Measurements from ENCODE around the gene POM121C.
"Not testable (repeated sequence)": the region's sequence is repeated elsewhere in the genome, so short reads cannot be mapped to it uniquely, and the experiment has no call there.

Gene POM121C

DNA sequence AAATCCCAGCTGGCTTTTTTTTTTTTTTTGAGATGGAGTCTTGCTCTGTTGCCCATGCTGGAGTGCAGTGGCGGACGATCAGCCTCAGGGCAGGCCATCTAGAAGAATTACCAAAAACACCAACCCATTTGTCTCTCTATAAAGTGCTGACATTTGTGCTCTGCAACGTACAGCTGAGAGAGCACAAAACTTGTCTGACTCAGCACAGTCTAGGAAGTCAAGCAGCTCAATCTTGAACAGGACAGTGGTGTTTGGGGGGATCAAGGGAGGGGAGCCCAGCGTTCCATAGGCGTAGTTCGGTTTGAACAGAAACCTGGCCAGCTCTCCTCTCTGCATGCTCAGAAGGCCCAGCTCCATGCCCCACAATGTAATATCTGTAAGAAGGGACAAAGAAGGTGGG is 92.9 kb downstream of the POM121C start:
- not testable (repeated sequence) for DNase-seq (ENCODE audit: low read depth, low spot score)

DNA sequence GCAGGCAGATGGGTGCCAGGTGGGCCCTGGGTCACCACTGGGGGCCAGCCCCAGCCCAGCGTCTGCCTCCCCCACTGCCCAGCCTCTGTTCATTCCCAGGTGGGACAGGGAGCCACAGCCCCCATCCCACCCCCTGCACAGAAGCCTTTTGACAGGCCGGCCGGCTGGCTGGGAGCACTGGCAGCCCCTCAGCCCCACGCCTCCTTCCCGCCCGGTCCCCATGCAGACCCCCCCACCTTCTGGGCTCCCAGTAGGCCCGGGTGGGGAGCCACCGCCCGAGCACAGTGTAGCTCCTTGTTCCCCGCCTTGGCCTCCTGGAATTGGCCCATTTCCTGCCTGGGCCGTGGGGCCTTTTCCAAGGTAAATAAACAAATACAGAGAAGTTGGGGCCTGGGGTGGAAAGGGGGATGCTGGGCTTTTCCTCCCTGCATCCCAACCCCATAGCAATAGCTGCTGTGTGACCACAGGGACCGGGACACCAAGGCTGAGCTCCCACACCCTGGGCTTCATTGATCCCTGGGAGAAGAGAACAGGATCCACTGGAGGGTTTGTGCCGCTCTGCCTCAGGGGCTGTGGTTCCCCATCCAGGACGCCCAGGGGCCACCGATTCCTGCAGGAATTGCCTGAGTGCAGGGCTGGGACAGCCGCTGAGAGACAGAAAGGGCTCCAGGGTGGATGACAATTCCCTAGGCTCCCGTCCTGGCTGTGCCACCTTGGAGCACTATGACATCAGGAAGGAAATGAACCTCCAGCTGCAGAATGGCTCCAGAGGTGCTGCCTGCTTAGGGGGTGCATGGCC is 111.4 kb downstream of the POM121C start:
- not testable (repeated sequence) for DNase-seq (ENCODE audit: low read depth, low spot score)

DNA sequence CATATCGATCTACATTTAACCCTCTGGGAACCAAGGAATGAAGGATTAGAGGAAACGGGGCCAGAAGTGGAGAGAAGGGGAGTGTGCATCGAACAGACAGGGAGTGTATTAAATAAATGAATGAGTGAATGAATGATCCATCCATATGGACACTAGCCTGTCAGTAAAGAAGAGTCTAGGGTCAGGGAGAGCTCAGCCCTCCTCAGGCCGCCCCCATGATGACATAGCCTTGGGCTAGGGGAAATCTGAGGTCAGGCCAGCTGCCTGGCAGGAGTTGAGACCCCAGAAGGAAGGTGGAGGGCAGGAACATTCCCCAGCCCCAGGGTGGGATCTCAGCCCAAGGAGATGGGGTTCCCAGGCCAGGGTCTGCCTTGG is 112.0 kb downstream of the POM121C start:
- DNase-seq (ENCODE audit: low read depth, low spot score) = not testable (repeated sequence)

DNA sequence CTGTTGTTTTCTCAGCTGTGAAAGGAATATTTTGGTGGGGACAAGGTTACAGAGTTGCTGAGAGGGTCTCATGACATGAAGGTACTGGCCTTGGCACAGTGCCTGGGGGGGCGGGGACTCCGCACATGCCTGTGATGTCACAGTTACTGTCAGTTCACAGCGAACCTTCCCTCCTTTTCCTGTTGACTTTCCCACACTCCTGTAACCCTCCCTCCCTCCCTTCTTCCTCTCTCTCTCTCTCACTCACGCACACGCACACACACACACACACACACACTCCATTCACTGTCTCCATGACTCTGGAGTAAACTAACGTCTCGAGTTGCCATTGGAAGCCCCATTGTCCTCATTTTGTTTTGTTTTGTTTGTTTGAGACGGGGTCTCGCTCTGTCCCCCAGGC is 118.8 kb downstream of the POM121C start:
- not testable (repeated sequence) for DNase-seq (ENCODE audit: low read depth, low spot score)

All from activated naive CD8-positive, alpha-beta T cell treated with anti-CD3 and anti-CD28 coated beads, Interleukin-2, amount 50 U/mL, for 16 hours (primary cell).